Heart left ventricle (tissue), 16 donors: ENCODE results near the gene CHSY3. TPM values are rescaled to one million over a fixed set of nuclear protein-coding genes. Genes with fewer than 3 reads are reported as not detected.

Source experiments
- ATAC-seq, 4 donors: fragments of 200-7000 bp; cut with Tn5 transposase; one replicate each; pipeline ENCODE4 v1.9.1; 2020 to 2022; ENCODE audit warnings: moderate library complexity in 4 of 4, mild to moderate bottlenecking in 3 of 4, moderate number of reproducible peaks in 1 of 4
- DNase-seq, 5 donors: peaks; one replicate each; pipeline ENCODE4 v3.0.0-alpha.2; 2020
- H3K27ac ChIP-seq, 12 donors: fragments of 200-600 bp; sonication (generic) in 4 of 12; one replicate each; pipeline versions ENCODE4 v1.5.0 to v1.8.0; 2016 to 2022; ENCODE audit warnings: mild to moderate bottlenecking in 2 of 12
- H3K27me3 ChIP-seq, 9 donors: fragments of 200-600 bp; sonication (generic) in 2 of 9; one replicate each; pipeline versions ENCODE4 v1.5.1 to v1.8.0; 2016 to 2022; ENCODE audit warnings: mild to moderate bottlenecking in 3 of 9
- H3K36me3 ChIP-seq, 9 donors: fragments of 200-600 bp; sonication (generic) in 2 of 9; one replicate each; pipeline versions ENCODE4 v1.5.0 to v1.8.0; 2018 to 2022; ENCODE audit warnings: mild to moderate bottlenecking in 2 of 9
- H3K4me1 ChIP-seq, 12 donors: fragments of 200-600 bp; sonication (generic) in 4 of 12; one replicate each; pipeline versions ENCODE4 v1.5.0 to v1.8.0; 2016 to 2022; ENCODE audit warnings: mild to moderate bottlenecking in 3 of 12
- H3K4me3 ChIP-seq, 12 donors: fragments of 200-600 bp; sonication (generic) in 4 of 12; one replicate each; pipeline versions ENCODE4 v1.5.0 to v1.8.0; 2017 to 2022; ENCODE audit warnings: mild to moderate bottlenecking in 9 of 12, moderate library complexity in 4 of 12
- H3K9me3 ChIP-seq, 12 donors: fragments of 200-600 bp; sonication (generic) in 4 of 12; one replicate each; pipeline versions ENCODE4 v1.5.0 to v1.8.0; 2016 to 2022; ENCODE audit warnings: mild to moderate bottlenecking in 1 of 12
- CTCF ChIP-seq, 12 donors: fragments of 200-600 bp; sonication (generic) in 4 of 12; IDR thresholded peaks; one replicate each; pipeline versions ENCODE4 v1.5.0 to v1.8.0; 2018 to 2022; ENCODE audit warnings: antibody characterized with exemption in 12 of 12, mild to moderate bottlenecking in 5 of 12
- POLR2A ChIP-seq, 2 donors: fragments of 450-650 bp; IDR thresholded peaks; one replicate each; pipeline ENCODE4 v1.6.1; 2017; ENCODE audit warnings: antibody characterized with exemption in 2 of 2, mild to moderate bottlenecking in 2 of 2, moderate library complexity in 2 of 2
- WGBS, 4 donors: extraction: QIAGEN DNeasy Blood & Tissue Kit in 2 of 4; methylation state at CpG; one replicate each; pipeline versions ENCODE4 v1.1.5 to v1.1.7; 2013 to 2018; 5-methylcytosine and 5-hydroxymethylcytosine counted together
- intact Hi-C, 10 donors: fragments of 100-400 bp; cut with DNase I; formaldehyde crosslinking; loops; one replicate each; pipeline versions ENCODE4 v1.11.1 to v1.14.2; 2022
- polyA plus RNA-seq, 2 donors: library from polyadenylated mRNA; stranded (reverse); fragments of 200-250 nt; gene quantifications; one replicate each; pipeline ENCODE4 v1.2.3, GENCODE V29; 2013
- total RNA-seq, 9 donors: library from RNA; depleted of rRNA in 2 of 9; stranded (reverse); fragments of >200 nt in 2 of 9; fragmentation: NEBNext Ultra II Directional in 3 of 9; extraction: Animal tissue kit (Norgen Biotek cat#: 25700) in 3 of 9; gene quantifications; one replicate each; pipeline versions ENCODE4 v1.1.0 to v1.2.4, GENCODE V29; 2016 to 2023
- donor health status: ischemic (EF 13 %, LVEDD 7.1; RV severe dilation, severe dysfunction).
- donor health status: healthy with polysubstance abuse.
- donor health status: DM: no; HTN: yes; CAD: no.
- donor health status: DM: no; HTN: no; CAD: no.
- donor health status: ischemic (EF 25% LVEDD 6.9; RV normal size, moderate dysfunction).
- donor health status: ischemic (EF 25% LVEDD 5.7; RV mildly dilated, moderate dysfunction).
- donor health status: healthy.
- donor health status: DM: yes; HTN: yes; CAD: no.
- donor health status: ischemic (EF 35%, LVEDD 5.7; RV mildly dilated, moderate dysfunction).
- donor health status: nonischemic (EF 11% LVEDD 7.7; RV severe dilation, severe dysfunction).
- donor health status: DM: yes; HTN: yes; CAD: no.
- donor health status: PGD.
- donor health status: ischemic (EF 29% LVEDD 5.4; RV normal size, mild dysfunction).
- donor health status: nonischemic (EF 23%, LVEDD 6.1; RV moderate dilation, normal function).

CHSY3 gene
- total and polyA plus RNA-seq, 11 donors: 0.04 to 2.9 (median 1.0) TPM

- Histone ChIP-seq H3K27me3 (no peaks in the 10 kb centered on the region), H3K4me3 (no peak overlapping the region), H3K36me3 (no peaks in the 10 kb centered on the region), H3K4me1 (no peaks in the 10 kb centered on the region), H3K27ac (no peak overlapping the region), H3K9me3 (no peaks in the 10 kb centered on the region)
- 76 to 81% (median 79%) methylated on average over 4 of the region's 4 CpGs for WGBS, 4 donors
- DNase-seq (peak in 1 of 5 donors; percentile 15), ATAC-seq (no peak)
- TF ChIP-seq POLR2A (IDR thresholded peaks at IDR 0.05) (no peak), CTCF (IDR thresholded peaks at IDR 0.05) (no peak)
- intact Hi-C loops: no loop called here
Measured at GRCh38 chr5:130189961-130190360, 285.7 kb downstream of the CHSY3 start.

GRCh38 chr5:130198927-130199326, 294.7 kb downstream of the CHSY3 start:
- Histone ChIP-seq H3K27ac (no peak overlapping the region), H3K4me3 (no peak overlapping the region), H3K36me3 (no peaks in the 10 kb centered on the region), H3K4me1 (no peaks in the 10 kb centered on the region), H3K9me3 (no peaks in the 10 kb centered on the region), H3K27me3 (no peaks in the 10 kb centered on the region)
- WGBS, 4 donors: 50 to 62% (median 59%) methylated on average over 3 of the region's 3 CpGs
- ATAC-seq: no peak
- no peak for TF ChIP-seq POLR2A (IDR thresholded peaks at IDR 0.05)
- TF ChIP-seq CTCF (IDR thresholded peaks at IDR 0.05): no peak
- no peak for DNase-seq
- intact Hi-C loops: no loop called here

- intact Hi-C loops: no loop called here
- Histone ChIP-seq H3K27me3 (no peaks in the 10 kb centered on the region), H3K4me3 (no peak overlapping the region), H3K9me3 (no peaks in the 10 kb centered on the region), H3K36me3 (no peaks in the 10 kb centered on the region), H3K4me1 (no peaks in the 10 kb centered on the region), H3K27ac (no peak overlapping the region)
- no peak for DNase-seq
- 70 to 78% (median 72%) methylated on average over 2 of the region's 2 CpGs for WGBS, 4 donors
- no peak for ATAC-seq
- TF ChIP-seq CTCF (IDR thresholded peaks at IDR 0.05): no peak
- no peak for TF ChIP-seq POLR2A (IDR thresholded peaks at IDR 0.05)
Measured at GRCh38 chr5:130206686-130207085, 302.4 kb downstream of the CHSY3 start.

- no peak for DNase-seq
- ATAC-seq: no peak
- TF ChIP-seq CTCF (IDR thresholded peaks at IDR 0.05): no peak
- no peak for TF ChIP-seq POLR2A (IDR thresholded peaks at IDR 0.05)
Measured at GRCh38 chr5:130213607-130214006, 309.3 kb downstream of the CHSY3 start.

More at GRCh38 chr5:130213607-130214006, 309.3 kb downstream of the CHSY3 start:
- no peak overlapping the region for H3K27ac ChIP-seq
- no peaks in the 10 kb centered on the region for H3K9me3 ChIP-seq
- peaks cover 0 to 14% (median 0%) of the 10 kb centered on the region in 12 donors for H3K4me1 ChIP-seq
- 82 to 90% (median 84%) methylated on average over 3 of the region's 3 CpGs for WGBS, 4 donors
- no peaks in the 10 kb centered on the region for H3K27me3 ChIP-seq
- no peaks in the 10 kb centered on the region for H3K36me3 ChIP-seq
- H3K4me3 ChIP-seq: no peak overlapping the region
- intact Hi-C loops: no loop called here
